ENCODE results near the gene SF3B3.

GRCh38 chr16:70575376-70575775 is 51.8 kb downstream of the SF3B3 start:
- TF ChIP-seq CTCF (IDR thresholded peaks at IDR 0.05; ENCODE audit: low read depth, low read length) (no peak), EZH2phosphoT487 (IDR thresholded peaks at IDR 0.05; ENCODE audit: low read depth) (no peak)
